Measurements from ENCODE around the gene NPRL2. TPM values are rescaled to one million over a fixed set of nuclear protein-coding genes. Genes with fewer than 3 reads are reported as not detected.

Gene NPRL2
- total and polyA plus RNA-seq, 2 donors (not counting 3 experiments of a cell fraction or from before 2014, with no cell fraction given), result 13.4 to 30.6 TPM

GRCh38 chr3:50395070-50395860 lies 44.7 kb upstream of the NPRL2 start:
- no peak for DNase-seq (ENCODE audit: low read depth, low spot score)

More at GRCh38 chr3:50395070-50395860, 44.7 kb upstream of the NPRL2 start:
- FAIRE-seq, result no peak
- TF ChIP-seq MAX (IDR thresholded peaks at IDR 0.05; ENCODE audit: insufficient read depth, insufficient read length), result no peak
- TF ChIP-seq MYC (IDR thresholded peaks at IDR 0.05; ENCODE audit: low read depth, low read length), result no peak
- TF ChIP-seq FOS (IDR thresholded peaks at IDR 0.05; ENCODE audit: borderline replicate concordance, insufficient read depth, low read length), result no peak
- no peak for TF ChIP-seq EZH2 (IDR thresholded peaks at IDR 0.05; ENCODE audit: borderline replicate concordance, low read depth, low read length, severe bottlenecking)
- TF ChIP-seq POLR2A (IDR thresholded peaks at IDR 0.05; ENCODE audit: low read depth, low read length), result no peak
- TF ChIP-seq POLR2AphosphoS5 (IDR thresholded peaks at IDR 0.05; ENCODE audit: insufficient read depth, low read depth, low read length), result no peak
- TF ChIP-seq GATA2 (IDR thresholded peaks at IDR 0.05; ENCODE audit: insufficient read depth, insufficient read length, low read depth, low read length), result no peak
- no peak for TF ChIP-seq CTCF (IDR thresholded peaks at IDR 0.05; ENCODE audit: extremely low read depth in 1 of 2, insufficient read depth in 1 of 2, low read depth in 1 of 2, low read length in 2 of 2)
- no peak for TF ChIP-seq JUN (IDR thresholded peaks at IDR 0.05; ENCODE audit: borderline replicate concordance, insufficient read depth, insufficient read length, low read depth)
- H3K9me1 ChIP-seq (replicated peaks; ENCODE audit: control insufficient read depth, extremely low read depth, insufficient read depth, low read length), result no peaks in the 10 kb centered on the region
- BruUV-seq (replicated peaks), result no TSS peak
- H3K4me2 ChIP-seq (ENCODE audit: insufficient read depth, low read length), result no peak overlapping the region
- no peak overlapping the region for H3K4me3 ChIP-seq (replicated peaks in 1 of 3; ENCODE audit: insufficient read depth in 1 of 3, low read depth in 1 of 3, low read length in 3 of 3)
- H3K4me1 ChIP-seq (ENCODE audit: control insufficient read depth, extremely low read depth, insufficient read depth, low read length), result no peaks in the 10 kb centered on the region
- no peaks in the 10 kb centered on the region for H4K20me1 ChIP-seq (replicated peaks; ENCODE audit: control insufficient read depth, extremely low read depth, insufficient read depth, low read length)
- H3K9ac ChIP-seq (replicated peaks; ENCODE audit: extremely low read depth, insufficient read depth, low read length), result no peak overlapping the region
- H3K9me3 ChIP-seq (replicated peaks; ENCODE audit: control insufficient read depth, insufficient read depth, low read length), result no peaks in the 10 kb centered on the region
- H3K27me3 ChIP-seq (ENCODE audit: control insufficient read depth in 2 of 2, insufficient read depth in 2 of 2, low read length in 2 of 2), result no peaks in the 10 kb centered on the region
- intact Hi-C loops (cut with micrococcal nuclease), result no loop called here
- dilution Hi-C loops (cut with MboI; ENCODE audit: extremely low pct_ligation_motif_present, low sequenced_read_pairs), result no loop called here
- CTCF ChIA-PET, result interaction anchor here (1.3 to 1.4 kb wide), 2 partner anchors 20 to 25 kb away, joined by 4 to 5 read pairs; no protein-coding TSS in a partner anchor
- H2AFZ ChIP-seq (ENCODE audit: low read depth, low read length), result no peak overlapping the region
- POLR2A ChIA-PET, result no interaction called here
- no peaks in the 10 kb centered on the region for H3K79me2 ChIP-seq (ENCODE audit: control insufficient read depth, insufficient read depth, low read length)
- H3K36me3 ChIP-seq (ENCODE audit: control insufficient read depth in 2 of 2, extremely low read depth in 1 of 2, insufficient read depth in 2 of 2, low read length in 2 of 2), result no peaks in the 10 kb centered on the region
- H3K27ac ChIP-seq (ENCODE audit: insufficient read depth, low read depth, low read length), result no peak overlapping the region
